Measurements from ENCODE around the gene SDHAF3.

SDHAF3 gene

DNA sequence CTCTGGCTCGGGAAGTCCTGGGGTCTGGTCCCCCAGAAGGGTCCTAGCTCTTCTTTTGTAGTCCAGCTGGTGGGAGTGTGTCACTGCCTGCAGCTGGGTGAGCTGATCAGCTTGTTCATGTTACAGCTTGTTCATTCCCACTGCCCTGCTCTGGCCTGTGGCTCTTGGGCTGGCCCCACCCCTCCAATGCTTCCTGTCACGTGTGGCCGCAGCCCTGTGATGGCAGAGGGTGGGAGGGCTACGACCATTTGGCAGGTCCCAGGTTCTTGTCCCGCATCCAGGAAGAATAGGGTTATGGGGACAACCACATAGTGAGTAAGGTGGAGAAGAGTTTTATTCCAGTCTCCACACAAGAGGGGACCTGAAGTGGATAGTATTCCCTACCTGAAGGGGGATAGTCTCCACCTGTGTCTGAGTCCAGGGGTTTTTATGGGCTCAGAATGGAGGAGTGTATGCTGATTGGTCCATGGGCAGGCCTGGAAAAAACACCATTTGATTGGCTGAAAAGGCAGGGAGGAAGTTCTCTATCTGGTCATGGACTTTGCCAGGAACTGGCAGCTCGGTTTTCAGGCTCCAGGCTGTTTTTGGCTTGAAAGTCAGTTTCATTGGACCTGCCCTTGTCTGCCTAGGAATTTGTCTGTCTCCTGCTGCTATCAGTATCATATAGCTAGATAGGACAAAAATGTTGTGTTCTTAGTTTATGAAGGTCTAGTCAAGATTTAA, 13.1 kb downstream of the SDHAF3 start:
- Histone ChIP-seq H3K27ac (ENCODE audit: low read depth, low read length) (no peak overlapping the region), H3K9ac (ENCODE audit: low read length) (no peak overlapping the region), H3K9me2 (replicated peaks; ENCODE audit: insufficient read depth, low read length) (no peaks in the 10 kb centered on the region), H3K36me3 (ENCODE audit: low read length) (peaks cover 4% of the 10 kb centered on the region; the same call in 1 of the 2 replicates), H4K20me1 (ENCODE audit: low read depth, low read length) (no peaks in the 10 kb centered on the region), H3K4me2 (ENCODE audit: low read depth, low read length, poor library complexity, severe bottlenecking) (no peak overlapping the region), H3K4me3 (ENCODE audit: insufficient read depth, low read length, poor library complexity, severe bottlenecking) (no peak overlapping the region), H2AFZ (ENCODE audit: low read depth, low read length, severe bottlenecking) (no peak overlapping the region), H3K27me3 (ENCODE audit: low read length) (no peaks in the 10 kb centered on the region), H3K9me3 (ENCODE audit: insufficient read depth, low read length) (no peaks in the 10 kb centered on the region), H3K79me2 (ENCODE audit: insufficient read depth, low read length) (peaks cover 96% of the 10 kb centered on the region), H3F3A (ENCODE audit: insufficient read depth) (no peaks in the 10 kb centered on the region)
- TF ChIP-seq, protein P1, sequence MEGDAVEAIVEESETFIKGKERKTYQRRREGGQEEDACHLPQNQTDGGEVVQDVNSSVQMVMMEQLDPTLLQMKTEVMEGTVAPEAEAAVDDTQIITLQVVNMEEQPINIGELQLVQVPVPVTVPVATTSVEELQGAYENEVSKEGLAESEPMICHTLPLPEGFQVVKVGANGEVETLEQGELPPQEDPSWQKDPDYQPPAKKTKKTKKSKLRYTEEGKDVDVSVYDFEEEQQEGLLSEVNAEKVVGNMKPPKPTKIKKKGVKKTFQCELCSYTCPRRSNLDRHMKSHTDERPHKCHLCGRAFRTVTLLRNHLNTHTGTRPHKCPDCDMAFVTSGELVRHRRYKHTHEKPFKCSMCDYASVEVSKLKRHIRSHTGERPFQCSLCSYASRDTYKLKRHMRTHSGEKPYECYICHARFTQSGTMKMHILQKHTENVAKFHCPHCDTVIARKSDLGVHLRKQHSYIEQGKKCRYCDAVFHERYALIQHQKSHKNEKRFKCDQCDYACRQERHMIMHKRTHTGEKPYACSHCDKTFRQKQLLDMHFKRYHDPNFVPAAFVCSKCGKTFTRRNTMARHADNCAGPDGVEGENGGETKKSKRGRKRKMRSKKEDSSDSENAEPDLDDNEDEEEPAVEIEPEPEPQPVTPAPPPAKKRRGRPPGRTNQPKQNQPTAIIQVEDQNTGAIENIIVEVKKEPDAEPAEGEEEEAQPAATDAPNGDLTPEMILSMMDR (IDR thresholded peaks at IDR 0.05; ENCODE audit: insufficient read depth, low read length, poor library complexity, severe bottlenecking) = no peak
- TF ChIP-seq EZH2phosphoT487 (conservative IDR thresholded peaks at IDR 0.05; ENCODE audit: low read length) = no peak

DNA sequence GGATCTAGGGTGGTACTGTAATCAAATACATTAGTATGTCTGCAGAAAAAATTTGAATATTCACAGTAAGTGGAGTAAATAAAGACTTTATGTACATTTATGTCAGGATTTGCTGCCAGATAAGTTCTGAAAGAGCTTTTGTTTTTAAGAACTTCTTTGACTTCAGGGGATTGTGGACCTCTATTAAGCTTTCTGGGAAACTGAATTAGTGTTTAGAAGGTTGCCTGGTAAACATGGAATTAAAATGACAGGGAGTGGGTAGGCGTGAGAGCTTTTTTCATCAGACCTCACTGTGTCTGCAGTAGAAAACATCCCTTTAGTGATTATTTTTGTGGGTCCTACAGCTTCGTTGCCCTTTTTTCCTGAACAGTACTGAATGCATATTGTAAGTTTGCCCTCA, 15.7 kb downstream of the SDHAF3 start:
- H3K27ac ChIP-seq (ENCODE audit: low read depth, low read length) = no peak overlapping the region
- H3K79me2 ChIP-seq (ENCODE audit: insufficient read depth, low read length) = peaks cover 83% of the 10 kb centered on the region
- H3K36me3 ChIP-seq (ENCODE audit: low read length) = peaks cover 23% of the 10 kb centered on the region
- TF ChIP-seq EZH2phosphoT487 (conservative IDR thresholded peaks at IDR 0.05; ENCODE audit: low read length) = no peak
- TF ChIP-seq, protein P1 (IDR thresholded peaks at IDR 0.05; ENCODE audit: insufficient read depth, low read length, poor library complexity, severe bottlenecking) = no peak
- H2AFZ ChIP-seq (ENCODE audit: low read depth, low read length, severe bottlenecking) = no peak overlapping the region
- H3K4me2 ChIP-seq (ENCODE audit: low read depth, low read length, poor library complexity, severe bottlenecking) = no peak overlapping the region
- H3F3A ChIP-seq (ENCODE audit: insufficient read depth) = no peaks in the 10 kb centered on the region
- H4K20me1 ChIP-seq (ENCODE audit: low read depth, low read length) = no peaks in the 10 kb centered on the region
- peaks cover 18% of the 10 kb centered on the region for H3K9me3 ChIP-seq (ENCODE audit: insufficient read depth, low read length)
- no peaks in the 10 kb centered on the region for H3K9me2 ChIP-seq (replicated peaks; ENCODE audit: insufficient read depth, low read length)
- no peak overlapping the region for H3K9ac ChIP-seq (ENCODE audit: low read length)
- H3K27me3 ChIP-seq (ENCODE audit: low read length) = no peaks in the 10 kb centered on the region
- no peak overlapping the region for H3K4me3 ChIP-seq (ENCODE audit: insufficient read depth, low read length, poor library complexity, severe bottlenecking)

DNA sequence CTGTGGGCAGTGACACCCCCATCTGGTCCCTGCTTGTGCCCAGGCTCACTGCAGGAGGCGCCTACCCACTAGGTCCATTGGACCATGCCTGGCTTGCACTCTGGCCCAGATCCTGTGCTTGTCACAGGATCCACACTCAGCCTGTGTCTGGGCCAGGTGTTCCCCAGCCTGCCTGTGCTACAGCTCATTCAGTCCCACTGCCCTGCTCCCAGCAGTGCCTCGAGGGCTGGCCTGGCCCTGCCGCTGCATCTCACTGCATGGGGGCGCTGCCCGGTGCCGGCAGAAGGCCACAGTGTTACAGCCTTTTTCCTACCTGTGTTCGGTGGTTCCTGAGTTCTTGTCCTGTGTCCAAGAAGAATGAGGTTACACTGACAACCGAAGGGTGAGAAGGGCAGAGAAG, 21.3 kb downstream of the SDHAF3 start:
- Histone ChIP-seq H3F3A (ENCODE audit: insufficient read depth) (peaks cover 5% of the 10 kb centered on the region; the same call in 1 of the 2 replicates), H2AFZ (ENCODE audit: low read depth, low read length, severe bottlenecking) (no peak overlapping the region), H3K79me2 (ENCODE audit: insufficient read depth, low read length) (peaks cover 42% of the 10 kb centered on the region), H3K4me2 (ENCODE audit: low read depth, low read length, poor library complexity, severe bottlenecking) (no peak overlapping the region), H3K9ac (ENCODE audit: low read length) (no peak overlapping the region), H3K4me3 (ENCODE audit: insufficient read depth, low read length, poor library complexity, severe bottlenecking) (no peak overlapping the region), H4K20me1 (ENCODE audit: low read depth, low read length) (no peaks in the 10 kb centered on the region), H3K9me3 (ENCODE audit: insufficient read depth, low read length) (peaks cover 39% of the 10 kb centered on the region), H3K27me3 (ENCODE audit: low read length) (no peaks in the 10 kb centered on the region), H3K36me3 (ENCODE audit: low read length) (peaks cover 48% of the 10 kb centered on the region), H3K27ac (ENCODE audit: low read depth, low read length) (no peak overlapping the region), H3K9me2 (replicated peaks; ENCODE audit: insufficient read depth, low read length) (no peaks in the 10 kb centered on the region)
- TF ChIP-seq, protein P1 (IDR thresholded peaks at IDR 0.05; ENCODE audit: insufficient read depth, low read length, poor library complexity, severe bottlenecking) = no peak
- TF ChIP-seq EZH2phosphoT487 (conservative IDR thresholded peaks at IDR 0.05; ENCODE audit: low read length) = no peak
